Measurements from ENCODE around the gene STK26. TPM values are rescaled to one million over a fixed set of nuclear protein-coding genes. Genes with fewer than 3 reads are reported as not detected.
"Not testable (repeated sequence)": the region's sequence is repeated elsewhere in the genome, so short reads cannot be mapped to it uniquely, and the experiment has no call there.

The STK26 gene
- total RNA-seq, 1 donor from 2014 or later = 14.5 TPM

- ATAC-seq = no peak
These were observed 14.4 kb downstream of the STK26 start for GRCh38 chrX:132037479-132037993.

DNA sequence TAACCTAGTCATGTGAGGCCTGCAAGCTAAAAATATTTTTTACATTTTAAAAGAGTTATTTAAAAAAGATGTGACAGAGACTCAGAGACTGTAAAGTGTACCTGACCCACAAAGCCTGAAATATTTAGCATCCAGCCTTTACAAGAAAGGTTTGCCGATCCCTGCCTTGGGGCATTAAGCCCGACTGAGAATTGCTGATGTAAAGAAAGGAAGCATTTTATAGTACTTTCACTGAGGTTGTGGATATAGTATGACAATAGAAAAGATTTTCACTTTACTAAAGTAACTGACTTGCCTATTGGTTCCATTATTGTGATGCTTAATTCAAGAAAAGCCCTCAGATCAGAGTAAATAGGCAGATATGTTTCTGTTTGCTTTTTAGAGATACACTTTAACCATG lies 17.0 kb downstream of the STK26 start:
- no peak for ATAC-seq

DNA sequence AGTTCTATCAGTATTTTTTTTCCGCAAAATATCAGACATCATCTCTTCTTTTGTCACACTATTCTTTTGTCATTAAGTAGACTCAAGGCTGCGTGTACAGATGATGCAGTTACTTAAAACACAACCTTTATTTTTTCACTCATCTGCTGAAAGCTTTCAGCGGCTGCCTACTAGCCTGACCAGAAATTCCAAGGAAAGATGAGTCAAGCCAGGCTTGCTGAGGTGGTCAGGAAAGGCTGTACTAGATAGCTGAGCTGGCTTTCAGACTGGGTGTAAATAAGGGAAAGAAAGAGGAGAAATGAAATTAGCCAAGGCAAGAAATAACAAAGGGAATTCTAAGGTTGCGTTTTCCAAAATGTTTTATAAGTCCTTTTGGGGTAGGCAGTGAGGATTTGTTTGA lies 17.9 kb downstream of the STK26 start:
- ATAC-seq = no peak

DNA sequence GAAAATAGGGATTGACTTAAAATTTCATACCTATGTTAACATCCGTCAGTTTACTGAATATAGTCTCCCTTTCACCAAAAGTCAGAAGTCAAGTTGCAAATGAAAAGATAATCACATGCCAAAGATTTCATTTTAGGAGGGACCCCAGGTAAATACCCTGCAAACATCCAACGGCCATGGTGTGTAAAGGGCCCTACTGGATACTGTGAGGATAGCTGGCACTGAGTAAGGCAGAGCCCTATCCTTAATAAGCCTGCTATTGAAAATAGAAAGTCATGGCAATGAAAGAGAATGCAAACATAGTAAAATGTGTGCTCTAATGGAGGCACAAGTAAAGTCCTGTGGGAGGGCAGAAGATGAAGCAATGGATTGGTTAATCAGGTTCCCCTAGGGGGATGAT lies 20.9 kb downstream of the STK26 start:
- no peak for ATAC-seq

DNA sequence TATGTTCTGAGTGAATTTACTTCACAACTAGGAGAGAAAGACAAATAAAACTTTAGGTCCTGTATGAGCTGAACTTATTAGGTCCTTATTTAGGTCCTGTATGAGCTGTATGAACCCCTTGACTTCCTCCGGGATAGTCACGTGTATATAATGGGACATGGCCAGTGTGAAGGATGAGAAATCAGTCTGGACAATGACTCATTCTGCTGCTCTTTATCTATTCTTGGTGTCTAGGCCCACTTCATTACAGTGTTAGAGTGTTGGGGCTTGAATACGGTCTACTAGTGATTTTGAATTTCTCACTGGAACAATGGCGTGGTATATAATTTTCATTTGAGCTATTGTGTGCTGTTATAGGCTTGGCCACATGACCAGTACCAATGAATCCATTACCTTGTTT lies 21.9 kb downstream of the STK26 start:
- ATAC-seq = no peak

DNA sequence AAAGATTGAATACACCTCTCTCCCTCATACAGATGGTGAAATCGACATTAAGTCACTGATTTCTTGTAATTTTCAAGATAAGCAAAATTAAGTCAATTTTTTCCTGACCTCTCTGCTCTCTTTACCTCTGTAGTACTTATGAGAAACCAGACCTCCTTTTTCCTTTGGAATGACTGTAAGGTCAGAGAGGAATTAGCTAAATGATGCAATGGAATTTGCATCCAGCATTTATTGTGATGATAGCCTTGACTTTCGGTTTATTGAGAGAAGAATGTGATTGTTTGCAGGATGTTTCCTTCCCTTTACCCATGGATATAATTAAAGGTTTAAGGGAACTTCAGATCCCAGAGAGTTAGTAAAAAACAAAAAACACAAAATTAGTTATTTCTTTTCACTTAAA lies 22.4 kb downstream of the STK26 start:
- ATAC-seq = no peak

DNA sequence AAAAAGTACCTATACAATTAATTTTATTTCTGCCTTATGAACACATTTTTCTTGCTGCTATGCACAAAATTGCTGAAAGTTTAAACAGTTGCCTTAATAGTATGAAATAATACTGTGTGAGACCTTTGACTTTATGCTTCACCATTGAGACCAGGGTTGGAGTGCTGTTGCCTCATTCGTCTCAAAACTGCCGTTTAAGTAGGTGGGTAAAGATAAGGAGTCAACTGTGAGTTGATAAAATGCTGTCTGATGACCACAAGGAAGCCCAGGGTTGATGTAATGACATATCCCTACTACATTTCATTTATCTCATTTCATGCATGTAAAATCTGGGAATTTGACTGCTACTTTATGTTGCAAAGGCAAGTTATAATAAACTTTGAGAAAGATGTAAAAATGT lies 23.4 kb downstream of the STK26 start:
- no peak for ATAC-seq

DNA sequence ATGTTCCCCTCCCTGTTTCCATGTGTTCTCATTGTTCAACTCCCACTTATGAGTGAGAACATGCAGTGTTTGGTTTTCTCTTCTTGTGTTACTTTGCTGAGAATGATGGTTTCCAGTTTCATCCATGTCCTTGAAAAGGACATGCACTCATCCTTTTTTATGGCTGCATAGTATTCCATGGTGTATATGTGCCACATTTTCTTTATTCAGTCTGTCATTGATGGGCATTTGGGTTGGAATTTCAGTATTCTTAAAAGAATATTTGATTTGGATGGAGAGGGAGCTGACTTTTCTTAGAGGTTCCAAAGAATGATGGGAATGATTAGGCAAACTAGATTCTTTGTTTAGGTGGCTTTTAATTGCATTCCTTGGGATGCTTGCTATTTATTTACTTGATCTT lies 28.7 kb downstream of the STK26 start:
- not testable (repeated sequence) for ATAC-seq

- ATAC-seq = no peak
These were observed 34.9 kb downstream of the STK26 start for GRCh38 chrX:132058050-132058449.

- no peak for ATAC-seq
These were observed 35.9 kb downstream of the STK26 start for GRCh38 chrX:132058975-132059374.

DNA sequence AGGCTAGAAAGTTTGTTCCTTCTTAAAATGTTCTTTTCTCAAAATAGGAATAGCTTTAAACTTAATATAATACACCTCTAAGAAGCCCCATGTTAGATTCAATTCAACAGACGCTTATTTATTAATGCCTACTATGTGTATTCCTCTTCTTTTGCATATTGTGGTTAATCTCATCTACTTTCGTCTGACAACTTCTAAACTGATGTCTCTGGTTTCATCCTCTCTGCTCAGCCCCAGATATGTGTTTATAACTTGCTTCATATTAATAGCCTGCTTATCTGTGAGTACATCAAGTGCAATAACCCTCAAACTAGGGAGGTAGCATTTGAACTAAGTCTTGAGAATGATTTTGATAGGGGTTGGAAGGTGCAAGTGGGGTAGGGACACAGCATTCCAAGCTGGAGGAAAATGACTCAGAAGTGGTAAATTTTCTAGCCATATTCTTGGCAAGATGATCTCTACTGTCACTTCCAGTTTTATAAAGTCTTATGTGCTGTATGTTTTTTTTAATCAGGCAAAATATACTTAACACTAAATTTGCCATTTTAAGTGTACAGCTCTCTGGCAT lies 37.0 kb downstream of the STK26 start:
- ATAC-seq = no peak

DNA sequence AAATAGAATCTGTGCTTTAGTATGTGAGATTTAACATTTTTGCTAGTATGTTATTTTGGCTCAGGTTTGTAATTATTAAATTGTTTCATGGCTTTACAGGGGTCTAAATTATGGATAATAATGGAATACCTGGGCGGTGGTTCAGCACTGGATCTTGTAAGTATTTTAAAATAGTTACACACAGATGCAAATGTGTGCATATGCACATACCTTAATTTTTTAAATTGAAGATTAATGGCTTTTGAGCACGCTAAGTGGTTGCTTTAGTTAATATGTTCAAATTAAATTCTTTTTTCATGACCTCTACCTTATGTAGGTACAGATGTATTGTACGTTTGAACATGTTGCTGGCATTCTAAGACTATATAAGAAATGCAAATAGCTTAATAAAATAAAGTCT lies 40.2 kb downstream of the STK26 start:
- no peak for ATAC-seq

DNA sequence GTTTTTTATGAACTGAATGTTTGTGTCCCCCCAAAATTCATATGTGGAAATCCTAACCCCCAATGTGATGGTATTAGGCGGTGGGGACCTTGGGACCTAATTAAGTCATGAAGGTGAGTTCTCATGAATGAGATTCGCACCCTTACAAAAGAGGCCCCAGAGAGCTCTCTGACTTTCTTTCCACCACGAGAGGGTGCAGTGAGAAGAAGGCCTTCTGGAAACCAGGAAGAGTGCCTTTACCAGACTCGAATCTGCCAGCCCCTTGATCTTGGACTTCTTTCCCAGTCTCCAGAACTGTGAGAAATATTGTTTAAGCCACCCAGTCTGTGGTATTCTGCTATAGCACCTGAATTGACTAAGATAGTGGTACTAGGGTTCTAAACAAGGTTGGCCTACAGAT lies 40.8 kb downstream of the STK26 start:
- no peak for ATAC-seq

DNA sequence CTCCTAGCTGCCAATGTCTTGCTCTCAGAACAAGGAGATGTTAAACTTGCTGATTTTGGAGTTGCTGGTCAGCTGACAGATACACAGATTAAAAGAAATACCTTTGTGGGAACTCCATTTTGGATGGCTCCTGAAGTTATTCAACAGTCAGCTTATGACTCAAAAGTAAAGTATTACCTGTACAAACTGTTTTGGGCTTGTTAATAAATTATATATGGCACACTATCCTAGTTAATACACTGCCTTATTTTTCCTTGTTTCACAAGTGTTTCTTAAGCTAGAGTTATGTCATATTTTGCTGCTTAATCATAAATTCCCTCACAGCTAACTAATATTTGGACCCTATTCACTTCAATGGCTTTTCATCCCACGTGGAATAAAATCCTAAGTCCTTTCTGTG lies 45.3 kb downstream of the STK26 start:
- ATAC-seq = no peak

- peak; percentile 51 for ATAC-seq
These were observed 48.2 kb downstream of the STK26 start for GRCh38 chrX:132071254-132071653.

DNA sequence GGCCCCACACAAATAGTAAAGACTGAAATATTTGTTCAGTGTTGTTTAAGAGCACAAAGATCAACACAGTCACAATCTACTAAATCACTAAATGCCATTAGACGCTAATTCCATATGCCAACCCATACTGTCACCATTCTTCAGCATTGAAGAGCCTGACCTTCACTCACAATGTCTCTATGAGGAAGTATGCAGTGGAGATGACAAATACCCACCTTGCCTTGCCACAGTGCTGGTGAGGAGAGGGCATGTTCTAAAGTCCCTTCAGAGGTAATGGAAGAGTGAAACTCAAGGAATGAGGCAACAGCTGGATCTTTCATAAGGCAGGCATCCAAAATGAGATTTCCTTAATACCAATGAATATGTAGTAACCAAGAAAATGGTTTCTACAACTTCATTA lies 54.3 kb downstream of the STK26 start:
- ATAC-seq = no peak

- no peak for ATAC-seq
These were observed 54.8 kb downstream of the STK26 start for GRCh38 chrX:132077912-132078311.

DNA sequence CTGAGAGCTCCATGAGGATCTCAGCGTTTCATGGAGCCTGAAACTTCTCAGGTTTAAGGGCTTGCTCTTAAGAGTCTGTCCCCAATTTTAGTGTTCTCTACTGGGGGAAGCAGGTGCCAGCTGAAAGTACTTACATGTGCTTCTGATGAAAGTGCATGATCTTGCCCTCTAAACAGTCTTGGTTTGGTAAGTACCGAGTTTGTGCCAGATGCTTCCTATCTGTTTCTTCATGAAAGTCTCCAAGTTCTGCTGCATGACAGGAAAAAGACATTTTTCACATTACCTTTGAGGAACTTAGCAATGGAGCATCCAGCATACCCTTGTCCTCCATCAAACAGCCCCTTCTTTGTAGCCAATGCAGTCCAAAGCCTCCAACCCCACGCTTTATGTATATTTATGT lies 62.7 kb downstream of the STK26 start:
- ATAC-seq = no peak

DNA sequence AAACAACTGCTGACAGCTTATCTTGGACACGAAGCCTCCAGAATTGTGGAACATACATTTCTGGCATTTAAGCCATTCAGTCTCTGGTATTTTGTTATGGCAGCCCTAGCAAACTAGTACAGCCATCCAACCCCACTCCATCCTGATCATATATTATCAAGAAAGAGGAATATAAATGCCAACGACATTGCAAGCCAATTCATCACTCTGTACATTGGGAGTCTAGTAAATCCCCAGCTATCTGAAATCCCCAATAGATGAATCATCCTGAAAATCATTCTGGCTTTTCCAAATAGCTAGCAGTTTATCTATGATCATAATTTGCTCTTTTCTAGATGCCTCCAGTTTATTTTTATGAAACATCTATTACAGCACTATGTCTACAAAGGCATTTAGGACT lies 63.6 kb downstream of the STK26 start:
- no peak for ATAC-seq

DNA sequence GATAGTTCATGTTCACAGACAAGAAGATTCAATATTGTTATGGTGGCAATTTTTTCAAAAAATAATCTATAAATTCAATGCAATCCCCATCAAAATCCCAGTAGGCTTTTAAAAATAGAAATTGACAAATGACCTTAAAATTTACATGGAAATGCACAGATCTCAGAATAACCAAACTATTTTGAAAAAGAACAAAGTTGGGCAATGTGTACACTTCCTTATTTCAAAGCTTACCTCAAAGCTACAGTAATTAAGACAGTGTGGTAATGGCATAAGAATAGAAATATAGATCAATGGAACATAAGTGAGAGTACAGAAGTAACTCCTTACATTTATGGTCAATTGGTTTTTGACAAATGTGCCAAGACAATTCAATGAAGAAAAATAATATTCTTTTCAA lies 65.8 kb downstream of the STK26 start:
- no peak for ATAC-seq

DNA sequence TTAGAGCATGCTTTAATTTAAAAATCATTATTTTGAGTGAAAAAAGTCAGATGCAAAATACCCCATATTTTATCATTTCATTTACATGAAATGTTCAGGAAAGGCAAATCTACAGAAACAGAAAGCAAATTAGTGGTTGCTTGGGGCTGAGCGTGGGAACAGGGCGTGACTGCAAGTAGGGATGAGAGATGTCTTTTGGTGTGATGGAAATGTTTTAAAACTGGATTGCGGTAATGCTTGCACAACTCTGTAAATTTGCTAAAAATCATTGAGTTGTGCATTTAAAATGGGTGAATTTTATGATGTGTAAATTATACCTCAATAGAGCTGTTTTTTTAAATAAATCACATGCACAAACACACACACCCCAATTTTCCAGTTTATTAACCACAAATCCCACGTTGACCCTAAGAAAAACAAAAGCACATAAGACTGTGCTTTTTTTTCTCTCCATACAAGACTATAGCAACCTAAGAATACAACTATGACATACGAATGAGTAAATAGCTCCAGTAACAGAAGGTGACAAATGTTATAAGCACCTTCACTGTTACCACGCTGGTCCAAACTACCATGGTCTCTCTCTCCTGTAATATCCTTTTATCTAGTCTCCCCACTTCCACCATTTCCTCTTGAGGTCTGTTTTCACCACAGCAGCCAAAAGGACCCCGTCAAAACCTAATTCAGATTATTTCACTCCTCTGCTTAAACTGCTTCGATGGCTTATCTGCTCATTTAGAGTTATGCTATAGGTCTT lies 67.5 kb downstream of the STK26 start:
- no peak for ATAC-seq

DNA sequence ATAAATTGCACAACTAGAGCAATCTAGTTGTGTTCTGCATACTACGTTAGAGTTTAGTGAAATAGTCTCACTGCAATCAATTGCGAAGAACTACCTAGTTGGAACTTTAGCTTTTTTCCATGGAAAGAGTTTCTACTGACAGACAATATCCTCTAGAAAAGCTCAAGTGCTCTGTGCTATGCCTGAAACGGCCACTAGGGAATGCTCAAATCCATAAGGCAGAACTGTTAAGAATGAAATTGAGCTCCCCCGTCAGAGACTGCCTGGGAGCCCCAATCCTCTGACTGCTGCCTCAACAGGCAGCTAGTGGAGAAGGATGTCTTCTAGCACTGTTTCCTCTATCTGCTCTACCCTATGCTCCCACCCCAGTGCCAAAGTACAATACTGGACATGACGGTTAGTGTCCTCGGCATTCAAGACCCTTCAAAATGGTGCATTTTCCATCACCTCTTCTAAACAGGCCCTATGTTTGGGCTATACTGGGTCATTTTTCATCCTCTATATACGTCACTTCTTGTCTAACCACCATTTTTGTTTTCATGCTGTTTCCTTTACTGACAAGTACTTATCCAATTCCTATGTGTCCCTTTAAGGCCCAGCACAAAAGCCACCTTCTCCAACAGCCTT lies 69.5 kb downstream of the STK26 start:
- ATAC-seq = peak; percentile 84

DNA sequence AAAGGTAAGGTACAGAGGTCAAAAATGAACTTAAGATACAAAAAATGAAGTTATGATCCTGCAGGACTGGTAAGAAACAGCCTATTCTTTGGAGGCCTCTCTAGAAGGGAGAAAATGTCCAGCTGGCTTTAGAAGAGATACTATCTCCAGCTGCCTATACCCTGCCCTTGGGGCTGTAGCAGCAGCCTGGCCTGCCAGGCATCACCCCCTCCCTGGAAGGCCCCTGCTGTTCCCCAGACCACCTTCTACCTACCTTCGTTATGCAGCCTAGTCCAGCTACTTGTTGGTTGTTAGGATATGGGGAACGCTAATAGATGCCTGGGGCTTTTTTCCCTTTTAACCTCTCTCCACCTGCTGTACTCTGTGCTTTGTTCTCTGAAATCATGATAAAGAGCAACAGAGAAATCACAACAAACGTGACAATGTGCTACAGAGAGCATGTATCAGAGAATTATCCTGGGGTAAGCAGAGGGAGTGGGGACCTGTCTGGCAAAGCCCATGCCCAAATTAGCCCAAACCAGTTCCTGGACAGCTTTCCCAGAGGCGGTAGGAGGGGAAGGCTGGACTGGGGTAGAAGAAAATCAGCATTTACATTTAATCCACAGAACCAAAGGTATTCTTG lies 70.2 kb downstream of the STK26 start:
- no peak for ATAC-seq

DNA sequence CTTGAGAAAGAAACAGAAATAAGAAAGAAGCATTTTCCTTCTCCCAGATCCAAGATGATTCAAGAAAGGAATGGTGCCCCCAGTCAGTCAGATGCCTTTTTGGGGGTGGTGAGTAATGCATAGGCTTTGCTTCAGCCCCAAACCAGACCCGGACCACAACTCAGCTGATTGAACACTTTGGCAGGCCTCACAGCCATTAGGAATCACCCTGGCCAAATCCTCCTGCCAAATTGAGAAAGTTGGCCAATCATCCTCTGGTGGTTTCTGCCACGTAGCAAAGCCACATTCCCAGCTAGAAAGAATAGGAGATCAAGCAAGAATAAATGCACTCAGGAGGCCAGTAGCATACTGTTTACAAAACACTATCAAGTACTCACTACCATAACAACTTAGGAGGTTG lies 71.1 kb downstream of the STK26 start:
- no peak for ATAC-seq

All from esophagus mucosa (tissue), 1 donor.